ENCODE results near the gene NCBP1.

DNA sequence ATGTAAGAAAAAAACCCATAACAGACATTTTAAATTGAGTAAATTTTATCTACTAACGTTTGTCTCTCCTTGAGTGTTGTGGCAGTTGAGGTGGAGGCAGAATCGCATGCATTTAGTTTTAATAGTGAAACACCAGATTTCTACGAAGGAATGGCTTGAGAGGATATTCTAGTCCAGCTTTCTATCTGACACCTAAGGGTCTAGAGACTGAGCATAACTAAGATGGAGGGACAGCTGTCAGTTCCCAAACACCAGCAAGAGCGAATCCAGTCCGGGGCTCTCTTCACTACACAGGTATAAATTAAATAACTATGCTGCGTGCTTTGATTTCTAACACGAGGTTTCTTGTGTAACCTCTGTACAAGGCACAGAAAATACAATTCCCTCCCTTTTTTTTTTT is 1.4 kb downstream of the NCBP1 start:
- no peak for TF ChIP-seq SNIP1 (IDR thresholded peaks at IDR 0.05; ENCODE audit: low read depth)
- TF ChIP-seq, protein P1, sequence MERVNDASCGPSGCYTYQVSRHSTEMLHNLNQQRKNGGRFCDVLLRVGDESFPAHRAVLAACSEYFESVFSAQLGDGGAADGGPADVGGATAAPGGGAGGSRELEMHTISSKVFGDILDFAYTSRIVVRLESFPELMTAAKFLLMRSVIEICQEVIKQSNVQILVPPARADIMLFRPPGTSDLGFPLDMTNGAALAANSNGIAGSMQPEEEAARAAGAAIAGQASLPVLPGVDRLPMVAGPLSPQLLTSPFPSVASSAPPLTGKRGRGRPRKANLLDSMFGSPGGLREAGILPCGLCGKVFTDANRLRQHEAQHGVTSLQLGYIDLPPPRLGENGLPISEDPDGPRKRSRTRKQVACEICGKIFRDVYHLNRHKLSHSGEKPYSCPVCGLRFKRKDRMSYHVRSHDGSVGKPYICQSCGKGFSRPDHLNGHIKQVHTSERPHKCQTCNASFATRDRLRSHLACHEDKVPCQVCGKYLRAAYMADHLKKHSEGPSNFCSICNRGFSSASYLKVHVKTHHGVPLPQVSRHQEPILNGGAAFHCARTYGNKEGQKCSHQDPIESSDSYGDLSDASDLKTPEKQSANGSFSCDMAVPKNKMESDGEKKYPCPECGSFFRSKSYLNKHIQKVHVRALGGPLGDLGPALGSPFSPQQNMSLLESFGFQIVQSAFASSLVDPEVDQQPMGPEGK (CRISPR knock-in tag; IDR thresholded peaks at IDR 0.05; ENCODE audit: borderline replicate concordance), result no peak
- no peak for TF ChIP-seq ZNF146 (CRISPR knock-in tag; IDR thresholded peaks at IDR 0.05; ENCODE audit: unreplicated experiment)
- TF ChIP-seq SMARCE1 (IDR thresholded peaks at IDR 0.05), result no peak
- TF ChIP-seq, protein P2, sequence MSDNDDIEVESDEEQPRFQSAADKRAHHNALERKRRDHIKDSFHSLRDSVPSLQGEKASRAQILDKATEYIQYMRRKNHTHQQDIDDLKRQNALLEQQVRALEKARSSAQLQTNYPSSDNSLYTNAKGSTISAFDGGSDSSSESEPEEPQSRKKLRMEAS (CRISPR knock-in tag; IDR thresholded peaks at IDR 0.05), result no peak
- TF ChIP-seq DMBX1 (CRISPR knock-in tag; IDR thresholded peaks at IDR 0.05; ENCODE audit: borderline replicate concordance), result peak; percentile 61; the same call in 1 of the 2 replicates
- TF ChIP-seq, protein P3, sequence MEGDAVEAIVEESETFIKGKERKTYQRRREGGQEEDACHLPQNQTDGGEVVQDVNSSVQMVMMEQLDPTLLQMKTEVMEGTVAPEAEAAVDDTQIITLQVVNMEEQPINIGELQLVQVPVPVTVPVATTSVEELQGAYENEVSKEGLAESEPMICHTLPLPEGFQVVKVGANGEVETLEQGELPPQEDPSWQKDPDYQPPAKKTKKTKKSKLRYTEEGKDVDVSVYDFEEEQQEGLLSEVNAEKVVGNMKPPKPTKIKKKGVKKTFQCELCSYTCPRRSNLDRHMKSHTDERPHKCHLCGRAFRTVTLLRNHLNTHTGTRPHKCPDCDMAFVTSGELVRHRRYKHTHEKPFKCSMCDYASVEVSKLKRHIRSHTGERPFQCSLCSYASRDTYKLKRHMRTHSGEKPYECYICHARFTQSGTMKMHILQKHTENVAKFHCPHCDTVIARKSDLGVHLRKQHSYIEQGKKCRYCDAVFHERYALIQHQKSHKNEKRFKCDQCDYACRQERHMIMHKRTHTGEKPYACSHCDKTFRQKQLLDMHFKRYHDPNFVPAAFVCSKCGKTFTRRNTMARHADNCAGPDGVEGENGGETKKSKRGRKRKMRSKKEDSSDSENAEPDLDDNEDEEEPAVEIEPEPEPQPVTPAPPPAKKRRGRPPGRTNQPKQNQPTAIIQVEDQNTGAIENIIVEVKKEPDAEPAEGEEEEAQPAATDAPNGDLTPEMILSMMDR (IDR thresholded peaks at IDR 0.05 in 2 of 3, conservative IDR thresholded peaks at IDR 0.05 in 1 of 3; ENCODE audit: insufficient read depth in 2 of 3, low read depth in 1 of 3, low read length in 3 of 3), result no peak
- TF ChIP-seq BDP1 (IDR thresholded peaks at IDR 0.05; ENCODE audit: insufficient read depth, insufficient read length), result no peak
- TF ChIP-seq HNRNPUL1 (IDR thresholded peaks at IDR 0.05; ENCODE audit: low read length), result no peak
- no peak for TF ChIP-seq ZNF76 (CRISPR knock-in tag; IDR thresholded peaks at IDR 0.05; ENCODE audit: borderline replicate concordance)
- no peak for TF ChIP-seq LARP7 (IDR thresholded peaks at IDR 0.05)
